GM12878 (cell line): ENCODE results near the gene CDH16.

Experiments used
- CTCF ChIP-seq, 3 experiments: IDR thresholded peaks in 2 of 3; conservative IDR thresholded peaks in 1 of 3; 2 replicates each; pipeline ENCODE4 v1.5.1; 2011; ENCODE audit warnings: low read depth in 3 of 3, low read length in 3 of 3, mild to moderate bottlenecking in 3 of 3, control low read depth in 2 of 3, moderate library complexity in 2 of 3, inconsistent platforms in 1 of 3, mixed read lengths in 1 of 3; ENCODE audit not compliant: control insufficient read depth in 2 of 3, insufficient read depth in 1 of 3; ENCODE audit errors: extremely low read depth in 1 of 3
- DPF2 ChIP-seq: fragments of 450-650 bp; IDR thresholded peaks from 2 replicates; pipeline ENCODE4 v1.6.1; 2017; ENCODE audit warnings: mild to moderate bottlenecking
- EP300 ChIP-seq, 2 experiments: fragments of 150-350 bp in 1 of 2; IDR thresholded peaks; 2 replicates each; pipeline ENCODE4 v1.6.1; 2011 to 2012; ENCODE audit warnings: low read depth in 2 of 2, low read length in 2 of 2, borderline replicate concordance in 1 of 2, improper control_type of control experiment in 1 of 2, inconsistent platforms in 1 of 2; ENCODE audit not compliant: control insufficient read depth in 1 of 2
- EZH2 ChIP-seq: IDR thresholded peaks from 2 replicates; pipeline ENCODE4 v1.6.1; 2012; ENCODE audit warnings: low read depth, mild to moderate bottlenecking, control low read depth, inconsistent platforms, low read length, borderline replicate concordance; ENCODE audit not compliant: control insufficient read depth
- GABPA ChIP-seq: IDR thresholded peaks from 2 replicates; pipeline ENCODE4 v1.6.1; 2014; ENCODE audit warnings: antibody characterized with exemption, low read depth, mild to moderate bottlenecking, inconsistent platforms
- JUND ChIP-seq: IDR thresholded peaks from 2 replicates; pipeline ENCODE4 v1.6.1; 2012; ENCODE audit warnings: low read depth, mild to moderate bottlenecking, low read length, improper control_type of control experiment, moderate library complexity
- MXI1 ChIP-seq: fragments of 150-350 bp; IDR thresholded peaks from 2 replicates; pipeline ENCODE4 v1.6.1; 2011; ENCODE audit warnings: low read depth, mild to moderate bottlenecking, inconsistent platforms, low read length, improper control_type of control experiment
- MYC ChIP-seq: IDR thresholded peaks from 2 replicates; pipeline ENCODE4 v1.6.1; 2011; ENCODE audit warnings: mild to moderate bottlenecking, low read length, moderate library complexity, inconsistent platforms; ENCODE audit not compliant: insufficient read depth, insufficient replicate concordance, insufficient read length, severe bottlenecking
- NBN ChIP-seq: fragments of 450-650 bp; IDR thresholded peaks from 2 replicates; pipeline ENCODE4 v1.6.1; 2016
- NRF1 ChIP-seq: conservative IDR thresholded peaks from 2 replicates; pipeline ENCODE4 v1.6.1; 2011; ENCODE audit warnings: mild to moderate bottlenecking, low read depth, low read length, improper control_type of control experiment
- RFX5 ChIP-seq: IDR thresholded peaks from 2 replicates; pipeline ENCODE4 v1.6.1; 2011; ENCODE audit warnings: low read depth, low read length, improper control_type of control experiment
- SP1 ChIP-seq: IDR thresholded peaks from one replicate; pipeline ENCODE4 v1.6.1; 2011; ENCODE audit warnings: low read depth, low read length
- SUZ12 ChIP-seq: fragments of 200-600 bp; sonication (generic); IDR thresholded peaks from one replicate; pipeline ENCODE4 v1.6.1; 2018; ENCODE audit warnings: antibody characterized with exemption, mild to moderate bottlenecking; ENCODE audit not compliant: unreplicated experiment
- USF1 ChIP-seq: IDR thresholded peaks from 2 replicates; pipeline ENCODE4 v1.6.1; 2011; ENCODE audit warnings: borderline replicate concordance, low read depth, mild to moderate bottlenecking, moderate library complexity, mixed read lengths, low read length; ENCODE audit not compliant: insufficient read depth; ENCODE audit errors: extremely low read length

- no peak for TF ChIP-seq CTCF (IDR thresholded peaks at IDR 0.05 in 2 of 3, conservative IDR thresholded peaks at IDR 0.05 in 1 of 3; ENCODE audit: control insufficient read depth in 2 of 3, extremely low read depth in 1 of 3, insufficient read depth in 1 of 3, low read depth in 3 of 3, low read length in 3 of 3)
- TF ChIP-seq EP300 (IDR thresholded peaks at IDR 0.05; ENCODE audit: borderline replicate concordance in 1 of 2, control insufficient read depth in 1 of 2, low read depth in 2 of 2, low read length in 2 of 2) = no peak
- no peak for TF ChIP-seq SUZ12
- TF ChIP-seq RFX5 = no peak
- no peak for TF ChIP-seq DPF2
- TF ChIP-seq NBN = no peak
- TF ChIP-seq EZH2 = no peak
- no peak for TF ChIP-seq GABPA
- no peak for TF ChIP-seq USF1
- no peak for TF ChIP-seq SP1
- no peak for TF ChIP-seq JUND
- TF ChIP-seq MXI1 = no peak
- no peak for TF ChIP-seq NRF1
- no peak for TF ChIP-seq MYC
Observed at GRCh38 chr16:66927918-66928649, 9.4 kb upstream of the CDH16 start.
